PFSK-1 (cell line): ENCODE data around the gene MAP2K5.

Source experiments
- FOXP2 ChIP-seq: optimal IDR thresholded peaks from 2 replicates; pipeline ENCODE3; 2011; ENCODE audit warnings: borderline replicate concordance, control low read depth, inconsistent platforms; ENCODE audit not compliant: insufficient read depth; ENCODE audit errors: extremely low read length, extremely low read depth
- POLR2AphosphoS5 ChIP-seq: IDR thresholded peaks from 2 replicates; pipeline ENCODE4 v1.6.1; 2012; ENCODE audit warnings: low read depth, mild to moderate bottlenecking, control low read depth, low read length, moderate library complexity
- SIN3A ChIP-seq: IDR thresholded peaks from 2 replicates; pipeline ENCODE4 v1.6.1; 2012; ENCODE audit warnings: mild to moderate bottlenecking, low read length, moderate library complexity, borderline replicate concordance; ENCODE audit not compliant: insufficient read depth
- TAF1 ChIP-seq: IDR thresholded peaks from 2 replicates; pipeline ENCODE4 v1.6.1; 2012; ENCODE audit warnings: low read length, control low read depth, borderline replicate concordance; ENCODE audit not compliant: insufficient read depth
- TF ChIP-seq, protein P1 (sequence below), 2 experiments: IDR thresholded peaks; 2 replicates each; pipeline versions ENCODE4 v1.6.1 to v1.8.0; 2011 to 2012; ENCODE audit warnings: low read depth in 2 of 2, low read length in 2 of 2, control low read depth in 1 of 2, inconsistent platforms in 1 of 2, mild to moderate bottlenecking in 1 of 2, moderate library complexity in 1 of 2; ENCODE audit not compliant: insufficient read depth in 1 of 2

Gene MAP2K5

DNA sequence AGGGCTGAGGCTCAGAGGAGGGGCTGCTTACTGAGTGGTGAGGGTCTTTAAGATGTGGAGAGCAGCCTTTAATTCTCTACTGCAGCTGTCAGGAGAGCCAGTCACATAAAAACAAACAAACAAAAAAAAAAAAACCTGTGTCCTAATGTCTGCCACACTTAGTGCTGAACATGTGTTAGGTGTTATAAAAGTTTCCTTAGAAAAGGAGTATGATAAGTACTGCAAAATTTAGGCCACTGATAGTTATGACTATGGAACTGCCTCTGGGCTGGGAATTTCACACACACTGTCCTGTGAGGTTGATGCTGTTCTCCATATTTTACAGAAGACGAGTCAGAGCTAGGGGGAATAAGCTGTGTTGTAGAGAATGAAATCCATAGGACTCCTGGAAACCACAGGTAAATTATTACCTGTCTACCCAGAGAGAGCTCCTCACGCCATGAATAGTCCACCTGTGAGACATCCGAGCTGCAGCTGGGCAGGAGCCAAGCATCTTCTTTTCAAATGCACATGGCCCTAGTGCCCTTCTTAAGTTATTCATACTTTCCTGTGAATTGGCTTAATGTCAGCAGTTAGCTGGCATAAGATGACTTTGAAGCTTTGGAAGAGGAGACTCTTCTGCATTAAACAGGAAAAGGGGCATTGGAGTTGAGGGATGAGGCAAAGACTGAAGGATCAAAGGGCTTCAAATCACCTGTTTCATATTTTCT, 248.3 kb downstream of the MAP2K5 start:
- TF ChIP-seq TAF1: no peak
- TF ChIP-seq, protein P1, sequence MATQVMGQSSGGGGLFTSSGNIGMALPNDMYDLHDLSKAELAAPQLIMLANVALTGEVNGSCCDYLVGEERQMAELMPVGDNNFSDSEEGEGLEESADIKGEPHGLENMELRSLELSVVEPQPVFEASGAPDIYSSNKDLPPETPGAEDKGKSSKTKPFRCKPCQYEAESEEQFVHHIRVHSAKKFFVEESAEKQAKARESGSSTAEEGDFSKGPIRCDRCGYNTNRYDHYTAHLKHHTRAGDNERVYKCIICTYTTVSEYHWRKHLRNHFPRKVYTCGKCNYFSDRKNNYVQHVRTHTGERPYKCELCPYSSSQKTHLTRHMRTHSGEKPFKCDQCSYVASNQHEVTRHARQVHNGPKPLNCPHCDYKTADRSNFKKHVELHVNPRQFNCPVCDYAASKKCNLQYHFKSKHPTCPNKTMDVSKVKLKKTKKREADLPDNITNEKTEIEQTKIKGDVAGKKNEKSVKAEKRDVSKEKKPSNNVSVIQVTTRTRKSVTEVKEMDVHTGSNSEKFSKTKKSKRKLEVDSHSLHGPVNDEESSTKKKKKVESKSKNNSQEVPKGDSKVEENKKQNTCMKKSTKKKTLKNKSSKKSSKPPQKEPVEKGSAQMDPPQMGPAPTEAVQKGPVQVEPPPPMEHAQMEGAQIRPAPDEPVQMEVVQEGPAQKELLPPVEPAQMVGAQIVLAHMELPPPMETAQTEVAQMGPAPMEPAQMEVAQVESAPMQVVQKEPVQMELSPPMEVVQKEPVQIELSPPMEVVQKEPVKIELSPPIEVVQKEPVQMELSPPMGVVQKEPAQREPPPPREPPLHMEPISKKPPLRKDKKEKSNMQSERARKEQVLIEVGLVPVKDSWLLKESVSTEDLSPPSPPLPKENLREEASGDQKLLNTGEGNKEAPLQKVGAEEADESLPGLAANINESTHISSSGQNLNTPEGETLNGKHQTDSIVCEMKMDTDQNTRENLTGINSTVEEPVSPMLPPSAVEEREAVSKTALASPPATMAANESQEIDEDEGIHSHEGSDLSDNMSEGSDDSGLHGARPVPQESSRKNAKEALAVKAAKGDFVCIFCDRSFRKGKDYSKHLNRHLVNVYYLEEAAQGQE (IDR thresholded peaks at IDR 0.05; ENCODE audit: insufficient read depth in 1 of 2, low read depth in 2 of 2, low read length in 2 of 2): no peak
- no peak for TF ChIP-seq POLR2AphosphoS5
- no peak for TF ChIP-seq FOXP2
- TF ChIP-seq SIN3A: no peak

DNA sequence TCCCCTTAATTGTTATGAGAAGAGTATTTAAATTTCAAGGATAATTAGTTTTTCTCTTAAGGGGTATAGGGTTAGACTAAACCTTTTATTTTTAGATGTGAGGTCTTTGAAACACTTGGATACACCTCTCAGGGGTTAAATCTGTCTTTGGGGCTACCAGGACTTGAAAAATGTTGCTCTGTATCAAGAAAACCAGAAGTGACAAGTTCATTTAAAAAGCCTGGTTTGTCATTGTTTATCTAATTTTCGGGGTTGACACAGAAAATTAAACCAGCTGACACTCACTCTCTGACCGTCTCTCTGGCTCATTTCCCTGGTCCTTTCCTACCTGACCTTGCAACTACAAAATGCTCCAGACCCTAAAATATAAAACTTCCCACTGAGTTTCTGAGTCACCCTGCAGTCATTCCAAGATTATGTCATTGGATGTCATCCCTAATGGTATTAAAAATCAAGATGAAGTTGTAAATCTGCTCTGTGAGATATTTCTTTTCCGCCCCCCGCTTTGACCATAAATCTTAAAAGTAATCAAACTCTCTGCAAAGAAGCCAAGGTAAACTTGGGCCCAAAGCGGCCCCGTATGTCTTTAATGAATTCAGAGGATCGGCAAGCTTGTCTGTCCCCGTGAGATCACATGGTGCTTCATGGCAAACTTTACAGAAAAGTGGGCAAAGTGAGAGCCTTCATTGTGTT, 249.9 kb downstream of the MAP2K5 start:
- TF ChIP-seq FOXP2 (no peak), POLR2AphosphoS5 (no peak), SIN3A (peak; percentile 37; the same call in 1 of the 2 replicates)

DNA sequence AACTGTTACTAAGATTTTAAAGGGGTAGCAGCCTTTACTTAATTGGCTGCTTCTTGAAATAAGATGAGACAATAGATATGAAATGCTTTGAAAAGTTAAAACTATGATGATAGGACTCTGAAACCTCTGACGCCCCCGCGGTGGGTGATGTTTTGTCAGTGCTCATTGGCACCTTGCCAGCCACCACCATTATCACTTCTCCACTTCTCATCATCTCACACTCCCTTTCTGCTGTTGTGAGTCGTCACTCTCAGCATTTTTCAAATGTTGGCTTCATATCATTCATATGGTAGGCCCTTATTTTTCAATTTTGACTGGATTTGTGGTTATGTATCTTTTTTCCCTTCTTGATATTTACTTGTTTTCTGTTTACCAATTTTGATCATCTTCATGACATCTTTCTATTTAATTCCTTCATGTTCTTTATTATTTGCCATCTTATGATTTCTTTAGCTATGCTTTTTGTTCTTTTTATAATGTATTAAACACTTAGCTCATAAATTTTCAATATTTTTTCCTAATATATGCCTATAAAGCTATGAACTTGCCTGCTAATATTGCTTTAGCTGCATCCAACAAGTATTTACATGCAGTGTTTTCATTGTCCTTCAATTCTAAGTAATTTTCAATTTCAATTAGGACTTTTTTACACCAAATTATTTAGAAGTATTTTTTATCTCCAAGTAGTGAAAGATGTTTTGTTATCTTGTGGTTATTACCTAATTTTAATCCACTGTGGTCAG, 252.5 kb downstream of the MAP2K5 start:
- TF ChIP-seq TAF1 (no peak), POLR2AphosphoS5 (no peak), FOXP2 (no peak), SIN3A (no peak)
- TF ChIP-seq, protein P1 (IDR thresholded peaks at IDR 0.05; ENCODE audit: insufficient read depth in 1 of 2, low read depth in 2 of 2, low read length in 2 of 2): no peak

DNA sequence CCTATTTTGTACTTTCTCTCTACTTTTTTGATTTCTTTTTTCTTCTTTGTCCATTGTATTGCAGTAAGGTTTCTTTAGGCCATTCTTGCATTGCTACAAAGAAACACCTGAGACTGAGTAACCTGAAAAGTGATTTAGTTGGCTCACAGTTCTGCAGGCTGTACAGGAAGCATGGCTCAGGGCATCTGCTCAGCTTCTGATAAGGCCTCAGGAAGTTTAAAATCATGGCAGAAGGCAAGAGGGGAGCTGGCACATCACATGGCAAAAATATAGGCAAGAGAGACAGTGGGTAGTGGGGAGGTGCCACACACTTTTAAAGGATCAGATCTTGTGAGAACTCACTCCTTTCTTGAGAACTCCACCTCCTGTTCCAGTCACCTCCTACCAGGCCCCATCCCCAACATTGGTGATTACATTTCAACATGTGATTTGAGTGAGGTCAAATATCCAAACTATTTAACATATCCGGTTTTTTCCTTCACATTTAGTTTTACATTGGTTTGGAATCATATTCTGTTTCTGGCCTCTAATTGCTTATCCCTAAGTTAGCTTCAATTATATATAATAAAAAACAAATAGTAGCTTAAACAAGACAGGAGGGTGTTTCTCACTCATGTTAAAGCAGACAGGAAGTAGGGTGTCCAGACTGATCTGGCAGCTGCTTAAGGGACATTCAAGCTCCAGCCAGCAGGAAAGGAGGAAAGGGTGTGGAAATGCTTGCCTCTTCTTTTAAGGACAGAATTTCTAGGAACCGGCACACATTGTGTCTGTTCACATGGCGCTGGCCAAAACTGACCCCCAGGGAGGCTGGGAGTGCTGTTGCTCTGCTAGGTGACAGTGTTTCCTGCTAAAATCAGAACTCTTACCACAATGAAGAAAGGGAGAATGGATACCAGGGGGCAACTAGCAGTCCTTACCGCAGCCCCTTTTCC, 254.0 kb downstream of the MAP2K5 start:
- TF ChIP-seq SIN3A (no peak), TAF1 (no peak)
- TF ChIP-seq, protein P1 (IDR thresholded peaks at IDR 0.05; ENCODE audit: insufficient read depth in 1 of 2, low read depth in 2 of 2, low read length in 2 of 2): 0 out of 4 replicates have a peak, but pooled peaks of 1 of the 2 experiments have one; percentile 25

DNA sequence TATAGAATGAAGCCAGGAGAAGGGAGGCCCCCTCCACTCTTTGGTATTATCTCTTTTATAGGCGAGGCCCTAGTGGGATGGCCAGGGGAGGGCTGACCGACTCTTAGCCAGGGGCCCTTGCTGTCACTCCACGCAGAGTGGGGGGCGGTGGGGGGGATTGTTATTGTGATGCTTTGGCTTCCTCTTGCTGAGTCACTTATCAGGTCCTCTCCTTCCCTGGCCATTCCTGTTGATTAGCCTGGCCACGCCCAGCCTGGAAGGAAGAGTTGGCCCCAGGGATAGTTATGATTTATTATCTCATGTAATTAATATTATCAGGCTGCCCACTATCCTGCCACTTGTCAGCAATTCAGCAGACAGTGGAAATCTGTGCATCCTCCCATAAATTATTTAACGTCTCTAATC, 257.3 kb downstream of the MAP2K5 start:
- no peak for TF ChIP-seq FOXP2
- no peak for TF ChIP-seq POLR2AphosphoS5
- no peak for TF ChIP-seq SIN3A
- TF ChIP-seq, protein P1 (IDR thresholded peaks at IDR 0.05; ENCODE audit: insufficient read depth in 1 of 2, low read depth in 2 of 2, low read length in 2 of 2): no peak
